ENCODE data around the gene DMD.

DNA sequence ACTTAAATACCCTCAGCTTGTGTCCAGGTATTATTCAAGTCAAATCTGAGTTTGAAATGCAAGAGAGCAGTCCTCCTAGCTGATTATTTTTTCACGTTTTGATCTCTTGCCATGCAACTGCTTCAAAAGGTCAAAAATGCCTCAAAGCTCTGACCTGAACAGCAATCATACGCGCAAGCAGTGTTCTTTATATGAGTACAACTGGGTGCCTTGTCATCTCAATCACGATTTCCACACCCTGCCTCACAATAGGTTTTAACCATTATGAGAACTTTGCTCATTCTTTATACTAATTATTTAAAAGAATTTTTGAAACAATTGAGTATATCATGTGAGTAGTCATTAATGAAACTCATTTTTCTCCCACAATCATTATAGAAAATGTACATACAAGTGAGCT is 649.1 kb downstream of the DMD start:
- no peak for TF ChIP-seq CTCF (conservative IDR thresholded peaks at IDR 0.05)
- no peak for TF ChIP-seq EZH2 (IDR thresholded peaks at IDR 0.05; ENCODE audit: low read depth)
